ENCODE data around the gene YPEL1.

DNA sequence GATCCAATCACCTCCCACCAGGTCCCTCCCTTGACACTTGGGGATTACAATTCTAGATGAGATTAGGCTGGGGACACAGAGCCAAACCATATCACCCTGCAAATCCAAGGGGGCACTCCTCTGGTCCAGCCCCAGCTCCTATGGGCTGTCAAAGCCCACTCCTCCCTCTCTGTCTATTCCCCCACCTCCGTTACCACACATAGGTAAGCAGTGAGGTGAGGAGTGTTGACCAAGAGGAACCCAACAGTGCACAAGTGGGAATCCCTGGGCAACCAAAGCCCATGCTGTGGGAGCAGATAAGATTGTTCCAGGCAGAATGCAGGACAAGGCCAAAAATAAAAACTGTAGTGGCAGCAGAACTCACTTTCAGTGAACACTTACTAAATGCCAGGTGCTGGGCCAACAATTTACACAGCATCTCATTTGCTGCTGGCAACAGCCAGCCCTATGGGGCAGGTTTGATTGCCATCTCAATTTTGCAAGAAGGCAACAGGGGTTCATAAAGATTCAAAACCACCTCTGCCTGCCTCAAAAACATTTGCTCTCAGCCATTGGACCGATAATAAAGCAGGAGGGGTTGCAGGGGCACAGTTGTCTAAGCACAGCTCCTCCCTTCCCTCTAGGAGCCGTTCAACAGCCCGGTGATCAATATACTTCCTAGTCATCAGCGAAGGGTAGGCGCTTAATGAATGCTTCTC is 84.6 kb downstream of the YPEL1 start:
- TF ChIP-seq TAF1 (IDR thresholded peaks at IDR 0.05; ENCODE audit: low read depth) = no peak
- TF ChIP-seq YY1 (IDR thresholded peaks at IDR 0.05; ENCODE audit: low read depth) = no peak
- no peak for TF ChIP-seq EP300 (IDR thresholded peaks at IDR 0.05; ENCODE audit: borderline replicate concordance)
- TF ChIP-seq, protein P1, sequence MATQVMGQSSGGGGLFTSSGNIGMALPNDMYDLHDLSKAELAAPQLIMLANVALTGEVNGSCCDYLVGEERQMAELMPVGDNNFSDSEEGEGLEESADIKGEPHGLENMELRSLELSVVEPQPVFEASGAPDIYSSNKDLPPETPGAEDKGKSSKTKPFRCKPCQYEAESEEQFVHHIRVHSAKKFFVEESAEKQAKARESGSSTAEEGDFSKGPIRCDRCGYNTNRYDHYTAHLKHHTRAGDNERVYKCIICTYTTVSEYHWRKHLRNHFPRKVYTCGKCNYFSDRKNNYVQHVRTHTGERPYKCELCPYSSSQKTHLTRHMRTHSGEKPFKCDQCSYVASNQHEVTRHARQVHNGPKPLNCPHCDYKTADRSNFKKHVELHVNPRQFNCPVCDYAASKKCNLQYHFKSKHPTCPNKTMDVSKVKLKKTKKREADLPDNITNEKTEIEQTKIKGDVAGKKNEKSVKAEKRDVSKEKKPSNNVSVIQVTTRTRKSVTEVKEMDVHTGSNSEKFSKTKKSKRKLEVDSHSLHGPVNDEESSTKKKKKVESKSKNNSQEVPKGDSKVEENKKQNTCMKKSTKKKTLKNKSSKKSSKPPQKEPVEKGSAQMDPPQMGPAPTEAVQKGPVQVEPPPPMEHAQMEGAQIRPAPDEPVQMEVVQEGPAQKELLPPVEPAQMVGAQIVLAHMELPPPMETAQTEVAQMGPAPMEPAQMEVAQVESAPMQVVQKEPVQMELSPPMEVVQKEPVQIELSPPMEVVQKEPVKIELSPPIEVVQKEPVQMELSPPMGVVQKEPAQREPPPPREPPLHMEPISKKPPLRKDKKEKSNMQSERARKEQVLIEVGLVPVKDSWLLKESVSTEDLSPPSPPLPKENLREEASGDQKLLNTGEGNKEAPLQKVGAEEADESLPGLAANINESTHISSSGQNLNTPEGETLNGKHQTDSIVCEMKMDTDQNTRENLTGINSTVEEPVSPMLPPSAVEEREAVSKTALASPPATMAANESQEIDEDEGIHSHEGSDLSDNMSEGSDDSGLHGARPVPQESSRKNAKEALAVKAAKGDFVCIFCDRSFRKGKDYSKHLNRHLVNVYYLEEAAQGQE (IDR thresholded peaks at IDR 0.05; ENCODE audit: low read depth) = no peak
- TF ChIP-seq, protein P2, sequence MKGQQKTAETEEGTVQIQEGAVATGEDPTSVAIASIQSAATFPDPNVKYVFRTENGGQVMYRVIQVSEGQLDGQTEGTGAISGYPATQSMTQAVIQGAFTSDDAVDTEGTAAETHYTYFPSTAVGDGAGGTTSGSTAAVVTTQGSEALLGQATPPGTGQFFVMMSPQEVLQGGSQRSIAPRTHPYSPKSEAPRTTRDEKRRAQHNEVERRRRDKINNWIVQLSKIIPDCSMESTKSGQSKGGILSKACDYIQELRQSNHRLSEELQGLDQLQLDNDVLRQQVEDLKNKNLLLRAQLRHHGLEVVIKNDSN (IDR thresholded peaks at IDR 0.05) = no peak
- TF ChIP-seq NFIC (IDR thresholded peaks at IDR 0.05) = no peak
- no peak for TF ChIP-seq CREB1 (IDR thresholded peaks at IDR 0.05; ENCODE audit: low read depth)
- no peak for TF ChIP-seq CEBPB (IDR thresholded peaks at IDR 0.05)
- TF ChIP-seq MAX (IDR thresholded peaks at IDR 0.05) = no peak
- no peak for TF ChIP-seq FOXM1 (IDR thresholded peaks at IDR 0.05; ENCODE audit: borderline replicate concordance, low read depth)
- TF ChIP-seq RAD21 (IDR thresholded peaks at IDR 0.05; ENCODE audit: low read depth) = no peak
- TF ChIP-seq ZBTB7A (IDR thresholded peaks at IDR 0.05; ENCODE audit: low read depth) = no peak
- no peak for TF ChIP-seq TCF12 (IDR thresholded peaks at IDR 0.05; ENCODE audit: low read depth)

Data from Ishikawa (cell line).